ENCODE results near the gene SNAI1. TPM values are rescaled to one million over a fixed set of nuclear protein-coding genes. Genes with fewer than 3 reads are reported as not detected.

SNAI1 gene
- polyA plus RNA-seq, 1 donor (not counting 4 experiments of a cell fraction or from before 2014, with no cell fraction given): not detected

DNA sequence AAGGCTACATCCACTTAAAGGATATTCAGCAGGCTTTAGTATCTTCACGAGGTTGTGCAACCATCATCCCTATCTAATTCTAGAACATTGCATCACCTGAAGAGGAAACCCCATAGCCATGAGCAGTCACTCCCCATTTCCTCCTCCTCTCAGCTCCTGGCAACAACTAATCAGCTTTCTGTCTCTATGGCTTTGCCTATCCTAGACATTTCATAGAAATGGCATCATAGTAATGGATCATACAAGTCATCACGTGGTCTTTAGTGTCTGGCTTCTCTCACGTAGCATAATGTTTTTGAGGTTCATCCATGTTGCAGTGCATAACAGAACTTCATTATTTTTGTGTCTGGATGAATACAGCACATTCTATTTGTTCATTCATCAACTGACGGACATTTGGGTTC lies 20.5 kb downstream of the SNAI1 start:
- Histone ChIP-seq H3K9me3 (ENCODE audit: control insufficient read depth, low read depth, low read length) (no peaks in the 10 kb centered on the region), H3K36me3 (ENCODE audit: control insufficient read depth in 2 of 2, extremely low read depth in 1 of 2, insufficient read depth in 2 of 2, low read length in 2 of 2) (no peaks in the 10 kb centered on the region), H2AFZ (ENCODE audit: control insufficient read depth, low read length) (no peak overlapping the region), H3K27me3 (ENCODE audit: control insufficient read depth, extremely low read depth, insufficient read depth, low read length) (no peaks in the 10 kb centered on the region), H3K4me1 (ENCODE audit: control insufficient read depth, extremely low read depth, insufficient read depth, low read length) (no peaks in the 10 kb centered on the region), H3K4me2 (ENCODE audit: control insufficient read depth, extremely low read depth, insufficient read depth, low read depth, low read length) (no peak overlapping the region), H3K27ac (ENCODE audit: control insufficient read depth, insufficient read depth, low read length) (no peak overlapping the region), H3K4me3 (ENCODE audit: control insufficient read depth in 2 of 3, extremely low read depth in 1 of 3, insufficient read depth in 2 of 3, low read depth in 1 of 3, low read length in 3 of 3) (no peak overlapping the region), H3K9me1 (ENCODE audit: control insufficient read depth, extremely low read depth, insufficient read depth, low read length) (no peaks in the 10 kb centered on the region), H3K9ac (ENCODE audit: control insufficient read depth, extremely low read depth, insufficient read depth, low read length) (no peak overlapping the region), H3K79me2 (ENCODE audit: control insufficient read depth, insufficient read depth, low read length) (no peaks in the 10 kb centered on the region), H4K20me1 (ENCODE audit: control insufficient read depth, extremely low read depth, insufficient read depth, low read length) (no peaks in the 10 kb centered on the region)
- DNase-seq (ENCODE audit: low read depth, low spot score) (no peak), FAIRE-seq (no peak)
- no peak for TF ChIP-seq EZH2 (IDR thresholded peaks at IDR 0.05; ENCODE audit: low read length)
- TF ChIP-seq, protein P1, sequence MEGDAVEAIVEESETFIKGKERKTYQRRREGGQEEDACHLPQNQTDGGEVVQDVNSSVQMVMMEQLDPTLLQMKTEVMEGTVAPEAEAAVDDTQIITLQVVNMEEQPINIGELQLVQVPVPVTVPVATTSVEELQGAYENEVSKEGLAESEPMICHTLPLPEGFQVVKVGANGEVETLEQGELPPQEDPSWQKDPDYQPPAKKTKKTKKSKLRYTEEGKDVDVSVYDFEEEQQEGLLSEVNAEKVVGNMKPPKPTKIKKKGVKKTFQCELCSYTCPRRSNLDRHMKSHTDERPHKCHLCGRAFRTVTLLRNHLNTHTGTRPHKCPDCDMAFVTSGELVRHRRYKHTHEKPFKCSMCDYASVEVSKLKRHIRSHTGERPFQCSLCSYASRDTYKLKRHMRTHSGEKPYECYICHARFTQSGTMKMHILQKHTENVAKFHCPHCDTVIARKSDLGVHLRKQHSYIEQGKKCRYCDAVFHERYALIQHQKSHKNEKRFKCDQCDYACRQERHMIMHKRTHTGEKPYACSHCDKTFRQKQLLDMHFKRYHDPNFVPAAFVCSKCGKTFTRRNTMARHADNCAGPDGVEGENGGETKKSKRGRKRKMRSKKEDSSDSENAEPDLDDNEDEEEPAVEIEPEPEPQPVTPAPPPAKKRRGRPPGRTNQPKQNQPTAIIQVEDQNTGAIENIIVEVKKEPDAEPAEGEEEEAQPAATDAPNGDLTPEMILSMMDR (optimal IDR thresholded peaks at IDR 0.05 in 1 of 3, IDR thresholded peaks at IDR 0.05 in 1 of 3, conservative IDR thresholded peaks at IDR 0.05 in 1 of 3; ENCODE audit: extremely low read depth in 1 of 3, insufficient read depth in 2 of 3, low read length in 3 of 3): no peak
- dilution Hi-C loops (cut with MboI; ENCODE audit: extremely low pct_ligation_motif_present, low sequenced_read_pairs): no loop called here

DNA sequence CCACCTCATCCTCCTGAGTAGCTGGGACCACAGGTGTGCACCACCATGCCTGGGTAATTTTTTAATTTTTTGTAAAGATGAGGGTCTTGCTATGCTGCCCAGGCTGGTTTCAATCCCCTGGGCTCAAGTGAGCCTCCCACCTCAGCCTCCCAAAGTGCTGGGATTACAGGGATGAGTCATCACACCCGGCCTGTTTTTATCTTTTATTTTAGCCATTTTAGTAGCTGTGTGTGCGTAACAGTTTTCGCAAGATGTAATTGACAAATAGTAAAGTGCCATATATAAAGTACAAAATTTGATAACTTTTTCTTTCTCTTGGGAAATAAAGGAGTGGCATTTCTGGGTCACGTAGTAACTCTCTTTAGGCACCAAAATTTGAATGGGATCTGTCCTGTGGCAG lies 21.4 kb downstream of the SNAI1 start:
- no peaks in the 10 kb centered on the region for H3K79me2 ChIP-seq (ENCODE audit: control insufficient read depth, insufficient read depth, low read length)
- H2AFZ ChIP-seq (ENCODE audit: control insufficient read depth, low read length): no peak overlapping the region
- H3K9me3 ChIP-seq (ENCODE audit: control insufficient read depth, low read depth, low read length): no peaks in the 10 kb centered on the region
- no peak for TF ChIP-seq EZH2 (IDR thresholded peaks at IDR 0.05; ENCODE audit: low read length)
- TF ChIP-seq, protein P1 (optimal IDR thresholded peaks at IDR 0.05 in 1 of 3, IDR thresholded peaks at IDR 0.05 in 1 of 3, conservative IDR thresholded peaks at IDR 0.05 in 1 of 3; ENCODE audit: extremely low read depth in 1 of 3, insufficient read depth in 2 of 3, low read length in 3 of 3): no peak
- H3K9ac ChIP-seq (ENCODE audit: control insufficient read depth, extremely low read depth, insufficient read depth, low read length): no peak overlapping the region
- no peaks in the 10 kb centered on the region for H3K36me3 ChIP-seq (ENCODE audit: control insufficient read depth in 2 of 2, extremely low read depth in 1 of 2, insufficient read depth in 2 of 2, low read length in 2 of 2)
- no peaks in the 10 kb centered on the region for H3K9me1 ChIP-seq (ENCODE audit: control insufficient read depth, extremely low read depth, insufficient read depth, low read length)
- no peak for FAIRE-seq
- no peaks in the 10 kb centered on the region for H3K27me3 ChIP-seq (ENCODE audit: control insufficient read depth, extremely low read depth, insufficient read depth, low read length)
- no peaks in the 10 kb centered on the region for H4K20me1 ChIP-seq (ENCODE audit: control insufficient read depth, extremely low read depth, insufficient read depth, low read length)
- H3K4me1 ChIP-seq (ENCODE audit: control insufficient read depth, extremely low read depth, insufficient read depth, low read length): no peaks in the 10 kb centered on the region
- no peak overlapping the region for H3K4me3 ChIP-seq (ENCODE audit: control insufficient read depth in 2 of 3, extremely low read depth in 1 of 3, insufficient read depth in 2 of 3, low read depth in 1 of 3, low read length in 3 of 3)
- no peak overlapping the region for H3K27ac ChIP-seq (ENCODE audit: control insufficient read depth, insufficient read depth, low read length)
- H3K4me2 ChIP-seq (ENCODE audit: control insufficient read depth, extremely low read depth, insufficient read depth, low read depth, low read length): no peak overlapping the region
- dilution Hi-C loops (cut with MboI; ENCODE audit: extremely low pct_ligation_motif_present, low sequenced_read_pairs): no loop called here
- no peak for DNase-seq (ENCODE audit: low read depth, low spot score)

Measured in keratinocyte (primary cell).